GM18511 (cell line): ENCODE data around the gene PRTFDC1.

ENCODE experiments used
- ATAC-seq: cut with Tn5 transposase; IDR thresholded peaks from one replicate; pipeline ENCODE4 v1.9.1; 2021; ENCODE audit warnings: mild to moderate bottlenecking, moderate library complexity; ENCODE audit not compliant: unreplicated experiment

The PRTFDC1 gene

GRCh38 chr10:24908793-24909423 is 43.5 kb downstream of the PRTFDC1 start:
- no peak for ATAC-seq

GRCh38 chr10:24907956-24908355 is 44.5 kb downstream of the PRTFDC1 start:
- no peak for ATAC-seq

GRCh38 chr10:24906372-24906771 is 46.0 kb downstream of the PRTFDC1 start:
- no peak for ATAC-seq

- ATAC-seq: no peak
These were observed 47.6 kb downstream of the PRTFDC1 start for GRCh38 chr10:24904824-24905223.

GRCh38 chr10:24902400-24902728 is 50.0 kb downstream of the PRTFDC1 start:
- ATAC-seq: no peak

- peak; percentile 55 for ATAC-seq
These were observed 50.6 kb downstream of the PRTFDC1 start for GRCh38 chr10:24901686-24902399.

GRCh38 chr10:24900888-24901685 is 51.3 kb downstream of the PRTFDC1 start:
- peak; percentile 79 for ATAC-seq

- no peak for ATAC-seq
These were observed 52.8 kb downstream of the PRTFDC1 start for GRCh38 chr10:24899571-24899970.

- no peak for ATAC-seq
These were observed 53.9 kb downstream of the PRTFDC1 start for GRCh38 chr10:24898501-24898900.

GRCh38 chr10:24897326-24897926 is 55.0 kb downstream of the PRTFDC1 start:
- no peak for ATAC-seq

GRCh38 chr10:24894728-24895127 is 57.7 kb downstream of the PRTFDC1 start:
- ATAC-seq: no peak

- ATAC-seq: no peak
These were observed 58.1 kb downstream of the PRTFDC1 start for GRCh38 chr10:24894309-24894708.

- ATAC-seq: no peak
These were observed 59.3 kb downstream of the PRTFDC1 start for GRCh38 chr10:24893127-24893526.

- ATAC-seq: no peak
These were observed 60.6 kb downstream of the PRTFDC1 start for GRCh38 chr10:24891823-24892222.

- no peak for ATAC-seq
These were observed 62.8 kb downstream of the PRTFDC1 start for GRCh38 chr10:24889639-24890038.

- ATAC-seq: peak; percentile 26
These were observed 64.6 kb downstream of the PRTFDC1 start for GRCh38 chr10:24887855-24888231.

- no peak for ATAC-seq
These were observed 66.1 kb downstream of the PRTFDC1 start for GRCh38 chr10:24886290-24886680.

GRCh38 chr10:24885551-24886289 is 66.7 kb downstream of the PRTFDC1 start:
- no peak for ATAC-seq

- ATAC-seq: no peak
These were observed 67.6 kb downstream of the PRTFDC1 start for GRCh38 chr10:24884793-24885192.

- ATAC-seq: no peak
These were observed 68.1 kb downstream of the PRTFDC1 start for GRCh38 chr10:24884316-24884715.

GRCh38 chr10:24883176-24883575 is 69.2 kb downstream of the PRTFDC1 start:
- no peak for ATAC-seq
